Breast epithelium (tissue), 3 donors: ENCODE data around the gene NAB1.

Source experiments
- POLR2AphosphoS5 ChIP-seq, 3 donors: sonication (generic); formaldehyde crosslinking; IDR thresholded peaks; one replicate each; pipeline ENCODE4 v1.6.1; 2017; ENCODE audit warnings: antibody characterized with exemption in 3 of 3
- TF ChIP-seq, protein P1 (sequence below), 3 donors: fragments of 450-650 bp; IDR thresholded peaks; one replicate each; pipeline ENCODE4 v1.5.1; 2016 to 2017; ENCODE audit warnings: antibody characterized with exemption in 3 of 3, mild to moderate bottlenecking in 3 of 3, moderate library complexity in 3 of 3

DNA sequence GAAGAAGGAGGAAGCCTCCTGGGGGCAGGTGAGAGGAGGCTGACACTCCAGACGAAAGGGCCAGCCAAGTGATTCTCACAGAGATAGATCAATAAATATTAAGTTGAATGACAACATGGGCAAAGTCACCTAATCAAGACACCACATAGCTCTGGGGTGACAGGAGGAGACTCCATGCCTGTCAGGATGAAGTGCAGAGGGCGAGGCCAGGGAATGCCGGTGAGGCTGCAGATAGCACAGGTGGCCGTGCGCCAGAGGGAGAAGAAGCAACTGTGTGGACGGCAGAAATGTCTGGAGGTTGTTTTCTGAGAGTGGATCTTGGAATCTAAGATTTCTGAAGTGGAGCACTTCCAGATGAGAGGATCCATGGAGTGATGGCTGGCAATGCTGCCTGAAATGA is 71.4 kb downstream of the NAB1 start:
- TF ChIP-seq, protein P1, sequence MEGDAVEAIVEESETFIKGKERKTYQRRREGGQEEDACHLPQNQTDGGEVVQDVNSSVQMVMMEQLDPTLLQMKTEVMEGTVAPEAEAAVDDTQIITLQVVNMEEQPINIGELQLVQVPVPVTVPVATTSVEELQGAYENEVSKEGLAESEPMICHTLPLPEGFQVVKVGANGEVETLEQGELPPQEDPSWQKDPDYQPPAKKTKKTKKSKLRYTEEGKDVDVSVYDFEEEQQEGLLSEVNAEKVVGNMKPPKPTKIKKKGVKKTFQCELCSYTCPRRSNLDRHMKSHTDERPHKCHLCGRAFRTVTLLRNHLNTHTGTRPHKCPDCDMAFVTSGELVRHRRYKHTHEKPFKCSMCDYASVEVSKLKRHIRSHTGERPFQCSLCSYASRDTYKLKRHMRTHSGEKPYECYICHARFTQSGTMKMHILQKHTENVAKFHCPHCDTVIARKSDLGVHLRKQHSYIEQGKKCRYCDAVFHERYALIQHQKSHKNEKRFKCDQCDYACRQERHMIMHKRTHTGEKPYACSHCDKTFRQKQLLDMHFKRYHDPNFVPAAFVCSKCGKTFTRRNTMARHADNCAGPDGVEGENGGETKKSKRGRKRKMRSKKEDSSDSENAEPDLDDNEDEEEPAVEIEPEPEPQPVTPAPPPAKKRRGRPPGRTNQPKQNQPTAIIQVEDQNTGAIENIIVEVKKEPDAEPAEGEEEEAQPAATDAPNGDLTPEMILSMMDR (IDR thresholded peaks at IDR 0.05) = no peak
- no peak for TF ChIP-seq POLR2AphosphoS5 (IDR thresholded peaks at IDR 0.05)
